Measurements from ENCODE around the gene P2RX4.
"Not testable (repeated sequence)": the region's sequence is repeated elsewhere in the genome, so short reads cannot be mapped to it uniquely, and the experiment has no call there.

P2RX4 gene

DNA sequence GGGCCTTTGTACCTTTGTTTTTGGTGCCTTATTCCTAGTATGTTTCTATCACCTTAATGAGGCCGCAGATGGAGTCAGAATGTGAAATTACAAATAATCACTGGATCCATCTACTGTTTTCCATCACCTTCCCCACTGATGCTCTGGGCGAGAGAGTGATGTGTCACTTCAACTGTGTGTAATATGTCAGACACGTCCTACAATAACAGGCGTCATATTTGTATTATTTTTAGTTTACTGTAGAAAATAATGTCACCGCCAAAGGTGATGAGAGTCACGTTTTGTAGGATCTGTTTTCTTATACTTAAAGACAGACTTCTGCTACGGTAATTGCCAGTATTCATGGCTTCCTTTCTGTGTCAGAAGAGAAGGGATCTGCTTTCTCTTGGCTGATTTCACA lies 22.4 kb upstream of the P2RX4 start:
- DNase-seq (ENCODE audit: low spot score) (no peak), FAIRE-seq (no peak)

DNA sequence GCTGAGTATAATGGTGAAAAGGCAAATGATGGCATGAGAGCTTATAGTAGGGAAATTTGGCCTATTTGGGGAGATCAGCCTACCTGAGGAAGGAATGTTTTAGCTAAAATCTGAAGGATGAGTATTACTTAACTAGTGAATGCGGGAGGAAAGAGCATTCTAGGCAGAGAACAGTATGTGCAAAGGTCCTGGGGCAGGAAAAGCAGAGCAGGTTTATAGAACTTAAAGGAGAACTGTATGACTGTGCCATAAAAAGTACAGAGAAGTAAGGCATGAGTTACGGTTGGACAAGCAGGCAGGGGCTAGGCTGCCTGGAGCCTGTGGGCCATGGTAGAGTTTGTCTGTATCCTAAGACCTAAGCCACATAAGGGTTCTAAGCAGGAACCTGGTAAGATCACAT lies 21.7 kb upstream of the P2RX4 start:
- no peak for FAIRE-seq
- no peak for DNase-seq (ENCODE audit: low spot score)

DNA sequence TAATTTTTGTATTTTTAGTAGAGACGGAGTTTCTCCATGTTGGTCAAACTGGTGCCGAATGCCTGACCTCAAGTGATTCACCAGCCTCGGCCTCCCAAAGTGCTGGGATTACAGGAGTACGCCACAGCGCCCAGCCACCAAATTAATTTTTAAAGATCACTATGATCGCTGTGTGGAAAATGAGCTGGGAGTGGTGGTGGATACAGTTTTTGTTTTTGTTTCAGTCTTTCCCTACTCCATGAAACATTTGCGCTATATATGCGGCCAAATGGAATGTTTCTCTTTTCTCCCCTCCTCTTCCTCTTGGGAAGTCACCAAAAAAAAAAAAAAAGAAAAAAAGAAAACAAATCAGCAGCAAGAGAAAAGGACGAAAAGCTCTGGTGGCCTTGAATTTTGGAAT lies 20.8 kb upstream of the P2RX4 start:
- DNase-seq (ENCODE audit: low spot score) (no peak), FAIRE-seq (no peak)

DNA sequence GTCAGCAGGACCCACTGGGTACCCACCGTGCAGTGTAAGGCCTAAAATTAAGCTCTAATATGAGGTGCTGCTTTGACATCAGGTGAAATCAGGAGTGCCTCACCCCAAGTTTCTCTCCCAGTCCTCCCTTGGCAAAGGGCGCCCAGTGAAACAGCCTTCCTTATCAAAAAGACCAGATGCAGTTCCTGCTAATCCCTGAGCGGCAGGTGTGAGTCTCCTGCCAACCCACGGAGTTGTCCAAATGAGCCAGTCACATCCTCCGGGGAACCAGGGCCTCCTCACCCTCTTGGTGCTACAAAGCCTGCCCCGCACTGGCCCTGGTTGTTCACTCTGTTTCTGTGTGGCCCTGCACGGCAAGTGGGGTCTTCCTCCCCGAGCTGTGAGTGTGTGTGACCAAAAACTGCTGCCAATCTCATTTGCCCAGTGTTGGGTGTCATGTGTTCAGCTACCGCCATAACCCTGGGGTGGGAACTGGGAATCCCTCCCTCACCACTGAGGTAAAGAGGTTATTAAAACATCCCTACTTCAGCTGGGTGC lies 20.2 kb upstream of the P2RX4 start:
- DNase-seq (ENCODE audit: low spot score) (no peak), FAIRE-seq (no peak)

DNA sequence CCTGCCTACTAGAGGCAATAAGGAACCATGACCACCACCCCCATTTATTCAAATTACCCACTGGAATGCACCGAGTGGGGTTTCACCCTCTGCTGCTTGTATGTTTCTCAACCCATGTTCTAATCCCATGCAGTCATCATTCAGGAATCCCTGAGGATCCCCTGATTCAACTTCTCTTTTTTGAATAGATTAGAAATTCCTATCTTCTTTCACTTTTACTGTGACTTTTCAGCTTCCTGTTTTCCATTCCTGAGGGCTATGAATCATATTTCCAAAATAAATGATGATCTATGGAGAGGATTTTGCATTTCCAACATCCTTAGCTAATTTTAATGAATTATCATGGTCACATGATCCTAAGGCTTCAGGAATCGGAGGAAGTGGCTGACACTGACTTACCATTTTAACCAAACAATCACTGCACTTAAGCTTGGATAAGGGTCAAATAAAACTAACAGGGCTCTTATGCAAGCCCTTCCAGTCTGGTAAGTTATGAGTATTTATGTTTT lies 19.4 kb upstream of the P2RX4 start:
- no peak for FAIRE-seq
- peak; percentile 70 for DNase-seq (ENCODE audit: low spot score)

DNA sequence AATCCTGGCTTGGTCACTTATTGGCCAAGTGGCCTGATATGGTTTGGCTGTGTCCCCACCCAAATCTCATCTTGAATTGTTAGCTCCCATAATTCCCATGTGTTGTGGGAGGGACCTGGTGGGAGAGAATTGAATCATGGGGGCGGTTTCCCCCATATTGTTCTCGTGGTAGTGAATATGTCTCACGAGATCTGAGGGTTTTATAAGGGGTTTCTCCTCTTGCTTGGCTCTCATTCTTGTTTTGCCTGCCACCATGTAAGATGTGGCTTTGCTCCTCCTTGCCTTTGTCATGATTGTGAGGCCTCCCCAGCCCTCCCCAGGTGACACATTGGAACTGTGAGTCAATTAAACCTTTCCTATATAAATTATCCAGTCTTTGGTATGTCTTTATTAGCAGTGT lies 18.8 kb upstream of the P2RX4 start:
- FAIRE-seq (no peak), DNase-seq (ENCODE audit: low spot score) (no peak)

DNA sequence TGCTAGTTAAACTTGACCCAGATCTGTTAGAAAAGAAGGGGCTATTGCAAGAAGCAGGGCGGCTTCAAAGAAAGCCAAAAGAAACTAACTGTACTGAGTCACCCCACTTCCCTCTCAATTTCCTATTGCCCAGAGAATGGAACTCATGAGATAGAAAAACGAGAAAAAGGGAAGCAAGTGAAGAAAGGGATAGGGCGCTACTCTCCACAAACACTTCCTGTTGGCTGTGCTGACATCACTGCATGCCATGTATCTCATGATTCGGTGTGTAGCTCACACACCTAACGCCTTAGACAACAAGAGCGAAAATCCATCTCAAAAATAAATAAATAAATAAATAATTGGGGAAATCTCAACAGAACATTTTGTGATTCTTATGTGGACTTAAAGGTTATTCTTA lies 13.0 kb upstream of the P2RX4 start:
- FAIRE-seq (no peak), DNase-seq (ENCODE audit: low spot score) (no peak)

DNA sequence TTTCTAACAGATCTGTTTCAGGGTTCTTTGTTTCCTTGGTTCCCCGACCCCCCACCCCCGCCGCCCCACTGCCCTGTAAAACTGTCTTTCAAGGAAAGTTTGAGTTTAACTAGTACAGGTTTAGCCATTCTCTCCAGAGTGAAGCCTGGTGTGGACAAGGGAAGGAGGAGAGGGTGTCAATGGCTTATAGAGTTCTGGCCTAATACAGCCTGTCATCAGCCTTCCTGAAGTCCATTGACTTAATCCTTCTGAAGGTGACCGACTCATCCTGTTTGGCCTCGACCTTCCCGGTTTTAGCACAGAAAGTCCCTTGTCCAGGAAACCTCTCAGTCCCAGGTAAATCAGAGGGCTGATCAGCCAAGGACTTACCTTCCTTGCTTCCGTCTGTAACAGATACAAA lies 11.0 kb upstream of the P2RX4 start:
- FAIRE-seq, result no peak

DNA sequence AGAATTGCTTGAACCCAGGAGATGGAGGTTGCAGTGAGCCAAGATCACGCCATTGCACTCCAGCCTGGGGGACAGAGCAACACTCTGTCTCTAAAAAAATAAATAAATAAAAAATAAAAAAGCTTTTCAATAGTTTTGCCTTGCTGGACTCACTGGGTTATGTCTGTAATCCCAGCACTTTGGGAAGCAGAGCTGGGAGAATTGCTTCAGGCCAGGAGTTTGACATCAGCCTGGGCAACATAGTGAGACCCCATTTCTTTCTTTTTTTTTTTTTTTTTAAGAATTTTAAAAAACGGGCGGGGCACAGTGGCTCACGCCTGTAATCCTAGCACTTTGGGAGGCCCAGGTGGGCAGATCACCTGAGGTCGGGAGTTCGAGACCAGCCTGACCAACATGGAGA lies 8.8 kb upstream of the P2RX4 start:
- DNase-seq (ENCODE audit: low spot score); FAIRE-seq: not testable (repeated sequence)

More for the DNA sequence above, 11.0 kb upstream of the P2RX4 start:
- DNase-seq (ENCODE audit: low spot score), result no peak

DNA sequence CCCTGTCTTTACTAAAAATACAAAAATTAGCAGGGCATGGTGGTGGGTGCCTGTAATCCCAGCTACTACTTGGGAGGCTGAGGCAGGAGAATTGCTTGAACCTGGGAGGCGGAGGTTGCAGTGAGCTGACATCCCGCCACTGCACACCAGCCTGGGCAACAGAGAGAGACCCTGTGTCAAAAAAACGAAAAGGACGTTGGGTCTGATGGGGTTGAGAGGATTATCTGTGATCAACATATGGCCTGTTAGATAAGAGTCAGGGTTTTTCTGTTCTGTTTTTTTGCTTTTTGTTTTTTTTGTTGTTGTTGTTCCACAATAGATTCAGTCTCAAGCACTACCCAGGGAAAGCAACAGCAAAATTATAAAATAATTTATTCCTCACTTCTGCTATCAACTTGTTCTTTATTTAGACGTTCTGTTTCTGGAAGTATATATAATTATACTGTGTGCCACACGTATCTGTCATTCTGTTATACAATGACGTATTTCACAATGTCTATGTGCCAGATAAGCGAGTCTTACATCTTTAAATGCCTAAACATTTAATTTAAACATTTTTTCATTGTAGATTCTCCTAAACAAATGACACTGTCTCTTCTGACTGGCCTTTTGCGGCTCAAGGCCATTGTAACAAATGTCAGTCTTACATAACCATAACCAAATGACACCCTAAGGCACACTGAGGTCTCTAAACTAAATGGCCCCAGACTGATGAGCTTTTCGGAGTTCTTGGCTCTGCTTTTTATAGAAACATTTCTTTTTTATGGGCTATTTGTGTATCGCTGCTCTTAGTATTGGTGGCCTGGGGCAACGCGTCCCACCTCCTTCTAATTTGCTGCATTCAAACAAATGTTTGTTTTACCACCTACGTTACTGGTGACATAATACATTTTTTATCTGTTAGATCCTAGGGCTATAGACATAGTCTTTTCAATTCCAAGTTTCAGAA lies 7.2 kb upstream of the P2RX4 start:
- DNase-seq (ENCODE audit: low spot score) (no peak), FAIRE-seq (no peak)

DNA sequence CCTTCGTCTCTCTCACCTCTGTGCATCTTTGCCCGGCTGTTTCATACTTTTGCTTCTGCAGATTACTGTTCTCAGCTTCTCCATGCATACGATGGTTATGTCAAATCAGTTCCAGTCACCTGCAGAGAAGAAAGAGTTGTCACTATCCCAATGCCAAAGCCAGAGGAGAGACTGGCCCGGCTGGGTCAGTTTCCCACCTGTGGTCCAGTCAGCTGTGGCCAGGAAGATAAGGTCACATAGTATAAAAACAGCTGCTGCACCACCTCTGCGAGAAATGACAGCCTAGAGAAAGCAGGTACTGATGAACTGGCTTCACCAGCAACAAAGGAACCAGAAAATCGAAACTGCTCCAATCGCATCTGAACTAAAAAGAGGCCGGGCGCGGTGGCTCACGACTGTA lies 6.4 kb upstream of the P2RX4 start:
- DNase-seq (ENCODE audit: low spot score) (no peak), FAIRE-seq (no peak)

DNA sequence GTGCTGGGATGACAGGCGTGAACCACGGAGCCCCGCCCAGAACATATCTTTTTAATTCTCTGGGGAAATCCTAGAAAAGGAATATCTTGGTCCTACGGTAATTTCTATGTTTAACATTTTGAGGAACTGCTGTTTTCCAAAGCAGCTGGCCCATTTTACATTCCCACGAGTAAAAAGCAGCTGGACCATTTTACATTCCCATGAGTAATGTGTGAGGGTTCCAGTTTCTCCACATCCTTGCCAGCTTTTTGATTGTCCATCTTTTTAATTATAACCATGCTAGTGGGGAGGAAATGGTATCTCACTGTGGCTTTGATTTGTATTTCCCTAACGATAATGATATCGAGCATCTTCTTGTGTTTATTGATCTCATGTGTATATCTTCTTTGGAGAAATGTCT lies 4.4 kb upstream of the P2RX4 start:
- DNase-seq (ENCODE audit: low spot score), result no peak
- FAIRE-seq, result no peak

DNA sequence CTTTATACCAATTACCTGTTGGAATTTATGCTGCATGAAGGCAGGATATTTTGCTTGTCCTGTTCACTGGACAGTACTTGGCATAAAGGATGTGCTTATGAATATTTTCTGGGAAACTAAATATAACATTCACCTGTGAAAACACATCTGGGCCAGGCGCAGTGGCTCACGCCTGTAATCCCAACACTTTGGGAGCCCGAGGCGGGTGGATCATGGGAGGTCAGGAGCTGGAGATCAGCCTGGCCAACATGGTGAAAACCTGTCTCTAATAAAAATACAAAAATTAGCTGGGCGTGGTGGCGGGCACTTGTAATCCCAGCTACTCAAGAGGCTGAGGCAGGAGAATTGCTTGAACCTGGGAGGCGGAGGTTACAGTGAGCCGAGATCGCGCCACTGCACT lies 1.4 kb upstream of the P2RX4 start:
- DNase-seq (ENCODE audit: low spot score); FAIRE-seq: not testable (repeated sequence)

DNA sequence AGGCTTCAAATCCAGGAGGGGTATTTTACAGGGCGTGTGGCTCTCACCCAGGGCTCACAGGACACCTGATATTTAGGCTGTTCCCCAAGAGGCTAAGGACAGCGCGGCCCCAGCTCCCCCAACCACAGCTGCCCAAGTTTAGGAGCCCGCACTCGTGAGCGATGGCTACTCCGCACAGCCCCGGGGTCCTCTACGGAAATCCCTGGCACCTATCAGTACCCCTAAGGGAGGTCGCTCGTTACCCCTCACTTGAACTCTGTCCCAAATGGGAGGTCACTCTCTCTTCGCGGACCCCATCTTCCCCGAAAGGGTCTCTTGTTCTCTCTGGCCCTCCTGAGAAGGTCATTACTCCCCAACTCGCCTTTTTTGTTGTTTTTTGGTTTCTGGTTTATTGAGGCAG lies 708 bp upstream of the P2RX4 start:
- FAIRE-seq (no peak), DNase-seq (ENCODE audit: low spot score) (no peak)

DNA sequence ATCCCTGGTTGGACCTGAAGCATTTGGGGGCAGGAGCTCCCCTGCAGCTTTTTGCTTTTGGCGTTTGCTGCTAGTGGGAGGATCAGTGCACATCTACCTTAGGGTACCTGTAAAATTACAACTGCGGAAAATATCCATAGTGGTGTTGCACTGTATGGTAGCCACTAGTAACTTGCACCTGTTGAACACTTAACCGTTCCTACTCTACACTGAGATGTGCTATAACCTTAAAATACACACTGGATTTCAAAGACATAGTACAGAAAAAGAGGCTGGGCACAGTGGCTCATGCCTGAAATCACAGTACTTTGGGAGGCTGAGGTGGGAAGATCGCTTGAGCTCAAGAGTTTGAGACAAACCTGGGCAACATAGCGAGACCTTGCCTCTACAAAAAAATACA lies 2.9 kb downstream of the P2RX4 start:
- DNase-seq (ENCODE audit: low spot score) (no peak), FAIRE-seq (no peak)

DNA sequence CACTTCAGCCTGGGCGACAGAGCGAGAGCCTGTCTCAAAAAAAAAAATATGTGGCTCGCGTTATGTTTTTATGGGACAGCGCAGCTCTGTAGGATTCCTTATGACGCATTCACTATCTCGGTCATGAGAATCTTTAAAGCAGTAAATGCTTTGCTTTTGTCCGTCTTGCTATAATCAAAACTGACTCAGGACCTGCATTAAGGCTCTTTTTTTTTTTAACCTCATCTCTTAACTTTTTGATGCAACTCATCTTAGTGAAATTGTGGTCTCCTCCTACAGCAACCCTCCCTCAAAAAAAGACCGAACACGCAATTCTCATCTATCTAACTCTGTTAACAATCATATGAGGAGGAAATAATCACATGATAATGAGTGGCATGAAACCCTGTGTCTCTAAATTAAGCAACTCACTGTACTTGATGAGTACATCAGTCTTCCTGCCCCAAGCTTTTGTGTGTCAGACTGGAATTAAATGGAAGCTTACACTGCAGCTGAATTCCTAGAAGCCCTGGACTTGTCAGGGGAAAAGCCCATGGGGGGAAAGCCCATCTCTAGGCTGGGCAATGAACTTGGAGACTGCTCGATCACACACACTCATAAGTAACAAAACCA lies 4.3 kb downstream of the P2RX4 start:
- FAIRE-seq (no peak), DNase-seq (ENCODE audit: low spot score) (no peak)

DNA sequence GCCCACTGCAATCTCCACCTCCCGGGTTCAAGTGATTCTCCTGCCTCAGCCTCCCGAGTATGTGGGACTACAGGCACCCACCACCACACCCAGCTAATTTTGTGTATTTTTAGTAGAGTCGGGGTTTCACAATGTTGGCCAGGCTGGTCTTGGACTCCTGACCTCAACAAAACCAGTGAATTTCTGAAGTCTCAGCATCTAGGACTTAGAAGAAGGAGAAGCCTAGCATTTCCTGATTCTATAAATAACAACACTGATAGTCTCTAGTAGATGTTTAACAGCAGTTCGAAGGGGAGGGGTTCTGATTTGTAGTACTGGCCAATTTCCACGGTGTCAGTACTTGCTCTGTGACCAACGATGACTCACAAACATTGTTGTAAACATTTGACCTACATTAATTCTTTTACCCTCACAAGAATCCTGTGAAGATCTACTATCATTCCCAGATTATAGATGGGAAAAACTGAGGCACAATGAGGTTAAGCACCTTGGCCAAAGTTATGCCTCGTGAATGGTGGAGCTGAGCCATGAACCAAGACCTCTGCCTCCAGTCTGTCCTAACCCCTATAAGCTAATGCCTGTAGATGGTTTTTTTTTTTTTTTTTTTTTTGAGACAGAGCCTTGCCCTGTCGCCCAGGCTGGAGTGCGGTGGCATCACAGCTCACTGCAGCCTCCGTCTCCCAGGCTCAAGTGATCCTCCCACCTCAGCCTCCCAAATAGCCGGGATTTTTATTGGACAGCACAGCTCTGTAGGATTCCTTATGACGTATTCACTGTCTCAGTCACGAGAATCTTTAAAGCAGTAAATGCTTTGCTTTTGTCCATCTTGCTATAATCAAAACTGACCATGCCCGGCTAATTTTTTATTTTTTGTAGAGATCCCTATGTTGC lies 5.2 kb downstream of the P2RX4 start:
- DNase-seq (ENCODE audit: low spot score), result peak; percentile 59
- FAIRE-seq, result no peak

DNA sequence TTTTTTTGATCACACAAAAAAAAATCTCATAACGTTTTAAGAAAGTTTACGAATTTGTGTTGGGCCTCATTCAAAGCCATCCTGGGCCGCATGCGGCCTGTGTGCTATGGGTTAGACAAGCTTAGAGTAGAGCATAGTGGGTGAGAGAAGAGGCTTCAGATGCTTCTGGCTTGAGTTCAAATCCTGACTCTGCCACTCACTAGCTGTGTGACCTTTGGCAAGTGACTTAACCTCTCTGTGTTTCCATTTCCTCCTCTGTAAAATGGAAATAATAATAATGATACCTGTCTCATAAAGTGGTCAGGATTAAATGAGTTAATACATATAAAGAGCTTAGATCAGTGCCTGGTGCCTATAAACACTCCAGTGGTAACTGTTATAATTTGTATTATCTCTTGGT lies 6.2 kb downstream of the P2RX4 start:
- FAIRE-seq (no peak), DNase-seq (ENCODE audit: low spot score) (no peak)

DNA sequence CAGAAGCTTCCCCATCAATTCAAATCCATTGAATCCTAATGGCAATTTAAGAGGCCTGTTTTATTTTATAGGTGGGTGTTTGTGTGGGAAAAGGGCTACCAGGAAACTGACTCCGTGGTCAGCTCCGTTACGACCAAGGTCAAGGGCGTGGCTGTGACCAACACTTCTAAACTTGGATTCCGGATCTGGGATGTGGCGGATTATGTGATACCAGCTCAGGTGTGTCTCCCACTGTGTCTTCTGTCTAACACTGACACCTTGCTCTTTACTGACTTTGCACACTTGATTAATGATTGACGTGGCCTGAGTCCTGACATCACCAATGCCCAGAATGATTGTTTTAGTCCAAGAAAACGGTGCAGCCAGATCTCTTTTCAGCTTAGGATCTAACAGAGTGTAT lies 7.1 kb downstream of the P2RX4 start:
- no peak for DNase-seq (ENCODE audit: low spot score)
- FAIRE-seq, result no peak

DNA sequence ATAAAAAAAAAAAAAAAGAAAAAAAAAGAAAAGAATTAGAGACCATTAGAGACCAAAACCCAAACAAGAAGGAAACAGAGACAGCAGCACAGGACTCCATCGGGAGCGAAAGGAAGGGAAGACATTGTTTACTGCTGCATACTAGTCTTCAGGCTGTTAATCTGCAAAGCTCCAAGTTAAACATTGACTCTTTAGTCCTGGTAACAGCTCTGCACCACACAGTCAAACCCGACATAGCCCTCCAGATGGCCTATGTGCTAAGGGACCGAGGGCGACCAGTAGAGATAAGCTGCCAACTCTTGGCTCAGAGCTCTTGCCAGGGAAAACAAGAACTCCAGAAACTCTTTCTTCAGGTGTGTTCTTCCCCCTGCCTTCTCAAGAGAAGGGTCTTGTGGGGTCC lies 7.8 kb downstream of the P2RX4 start:
- no peak for FAIRE-seq
- no peak for DNase-seq (ENCODE audit: low spot score)

DNA sequence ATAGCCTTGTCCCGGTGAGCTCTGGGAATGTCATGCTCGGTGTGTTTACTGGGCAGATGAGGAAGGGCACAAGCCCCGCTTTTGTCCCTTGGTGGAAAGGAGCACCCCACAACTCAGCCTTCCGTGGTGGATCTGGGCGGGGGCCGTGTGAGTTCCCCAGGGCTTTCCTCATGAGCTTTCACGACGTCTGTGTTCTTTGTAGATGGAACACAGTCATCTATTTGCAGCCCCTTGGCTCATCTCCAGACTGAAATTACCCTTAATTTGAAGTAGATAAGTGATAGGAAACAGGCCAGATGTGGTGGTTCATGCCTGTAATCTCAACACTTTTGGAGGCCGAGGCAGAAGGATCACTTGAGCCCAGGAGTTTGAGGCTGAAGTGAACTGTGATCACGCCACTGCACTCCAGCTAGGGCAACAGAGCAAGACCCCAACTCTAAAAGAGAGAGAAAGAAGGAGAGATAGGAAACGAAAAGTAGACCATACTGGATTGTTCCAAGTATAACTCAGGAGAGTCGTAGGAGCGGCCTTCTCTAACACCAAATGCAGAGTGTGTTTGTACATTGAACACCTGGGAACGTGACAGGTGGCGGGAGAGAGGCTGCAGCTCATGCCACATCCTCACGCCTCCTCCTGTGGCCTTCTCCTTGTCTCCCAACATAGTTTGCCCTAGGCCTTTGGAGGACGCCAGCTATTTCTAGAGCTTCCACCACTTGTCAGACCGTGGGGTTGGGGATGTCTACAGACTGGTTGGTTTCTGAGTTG lies 8.8 kb downstream of the P2RX4 start:
- DNase-seq (ENCODE audit: low spot score) (no peak), FAIRE-seq (no peak)

All from urothelium cell line (cell line).